Smooth muscle cell of the brain vasculature (primary cell): ENCODE results near the gene JAKMIP1.

Experiments
- DNase-seq: peaks from one replicate; pipeline ENCODE4 v3.0.0-alpha.2; 2012; ENCODE audit warnings: low read depth, low spot score

The JAKMIP1 gene

DNA sequence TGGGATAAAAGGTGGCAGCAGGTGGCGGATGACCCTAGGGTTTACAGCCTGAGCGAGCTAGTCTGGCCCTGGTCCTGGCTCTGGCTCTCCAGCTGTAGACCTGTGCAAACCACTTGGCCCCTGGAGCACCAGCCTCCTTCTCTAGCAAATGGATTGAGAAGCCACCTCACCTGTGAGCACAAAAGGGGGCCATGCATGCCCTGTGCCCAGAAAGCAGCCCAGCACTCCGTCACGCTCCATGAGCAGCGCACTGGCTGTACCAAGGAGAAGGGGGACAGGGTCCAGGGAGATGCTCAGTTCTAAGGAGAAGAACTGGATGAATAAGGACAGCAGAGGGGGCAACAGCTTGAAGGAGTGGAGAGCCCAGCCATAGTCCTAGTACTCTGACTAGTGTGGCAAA lies 135.2 kb downstream of the JAKMIP1 start:
- DNase-seq = no peak

DNA sequence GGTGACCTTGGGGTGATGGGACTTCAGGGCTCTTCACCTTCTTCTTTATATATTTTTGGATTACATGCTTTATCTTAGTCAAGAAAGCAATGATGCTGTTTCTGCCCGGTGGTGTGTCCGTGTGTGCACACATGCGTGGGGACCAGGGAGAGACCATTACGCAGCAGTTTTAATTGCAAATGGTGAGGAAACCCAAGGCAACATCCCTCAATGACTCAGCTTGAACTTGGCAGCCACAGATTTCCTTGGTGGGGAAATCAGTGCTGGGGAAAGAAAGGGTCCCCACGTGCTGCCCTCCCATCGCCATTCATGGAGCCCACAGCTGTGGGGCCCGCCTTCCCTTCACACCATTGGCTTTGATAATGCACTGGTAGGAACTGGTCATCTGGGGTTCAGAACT lies 136.0 kb downstream of the JAKMIP1 start:
- no peak for DNase-seq

DNA sequence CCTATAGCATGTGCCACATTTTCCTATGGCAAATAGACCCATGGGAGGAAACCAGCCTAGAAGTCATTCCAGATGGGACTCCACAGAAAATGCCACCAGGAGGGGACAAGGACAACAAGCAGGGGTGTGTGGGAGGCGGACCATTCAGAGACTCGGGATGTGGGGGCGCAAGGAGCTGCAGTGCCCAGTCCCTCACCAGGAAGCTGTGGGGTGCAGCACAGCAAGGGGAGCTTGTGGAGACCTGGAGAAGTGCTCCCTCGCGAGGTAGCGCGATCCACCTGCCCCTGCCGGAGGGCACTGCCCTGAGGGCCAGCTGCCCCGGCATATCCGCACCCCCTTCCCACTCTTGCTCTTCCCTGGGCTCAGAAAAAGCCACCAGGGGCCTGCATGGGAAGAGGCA lies 136.7 kb downstream of the JAKMIP1 start:
- DNase-seq = no peak

DNA sequence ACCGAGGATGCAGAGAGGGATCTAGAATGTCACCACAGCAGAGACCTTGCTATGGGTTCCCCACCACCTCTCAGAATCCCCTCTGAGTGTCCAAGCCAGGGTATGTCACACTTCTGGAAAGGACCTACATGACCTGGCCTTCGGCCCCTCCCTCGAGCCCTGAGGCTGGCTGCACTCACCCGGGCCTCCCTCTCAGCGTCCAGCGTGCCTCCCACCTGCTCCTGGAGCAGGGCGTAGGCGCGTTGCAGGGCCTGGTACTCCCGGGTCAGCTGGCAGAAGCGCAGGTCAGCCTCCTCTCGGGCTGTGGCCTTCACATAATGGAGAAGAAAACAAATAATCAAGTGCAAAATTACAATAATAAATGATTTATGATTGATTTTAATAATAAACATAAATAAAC lies 138.2 kb downstream of the JAKMIP1 start:
- DNase-seq = no peak

DNA sequence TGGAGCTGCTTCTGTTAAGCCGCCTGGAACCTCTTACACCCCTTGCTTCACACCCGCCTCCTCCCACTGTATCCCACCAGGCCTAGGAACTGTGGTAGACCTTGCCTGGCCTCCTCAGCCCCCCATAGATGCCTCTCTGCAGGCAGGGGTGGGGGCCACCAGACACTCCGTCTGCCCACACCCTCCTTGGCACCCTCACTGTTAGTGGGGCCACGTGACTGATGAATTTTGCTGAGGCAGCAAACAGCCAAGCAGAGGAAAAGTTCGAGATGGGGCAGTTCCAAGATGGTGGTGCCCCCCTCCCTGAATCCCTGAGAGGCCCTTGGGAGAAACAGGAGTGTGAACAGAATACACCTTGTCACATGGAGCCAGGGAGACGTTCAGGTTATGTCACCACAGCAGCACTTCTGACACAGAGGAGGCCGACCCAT lies 141.0 kb downstream of the JAKMIP1 start:
- no peak for DNase-seq

DNA sequence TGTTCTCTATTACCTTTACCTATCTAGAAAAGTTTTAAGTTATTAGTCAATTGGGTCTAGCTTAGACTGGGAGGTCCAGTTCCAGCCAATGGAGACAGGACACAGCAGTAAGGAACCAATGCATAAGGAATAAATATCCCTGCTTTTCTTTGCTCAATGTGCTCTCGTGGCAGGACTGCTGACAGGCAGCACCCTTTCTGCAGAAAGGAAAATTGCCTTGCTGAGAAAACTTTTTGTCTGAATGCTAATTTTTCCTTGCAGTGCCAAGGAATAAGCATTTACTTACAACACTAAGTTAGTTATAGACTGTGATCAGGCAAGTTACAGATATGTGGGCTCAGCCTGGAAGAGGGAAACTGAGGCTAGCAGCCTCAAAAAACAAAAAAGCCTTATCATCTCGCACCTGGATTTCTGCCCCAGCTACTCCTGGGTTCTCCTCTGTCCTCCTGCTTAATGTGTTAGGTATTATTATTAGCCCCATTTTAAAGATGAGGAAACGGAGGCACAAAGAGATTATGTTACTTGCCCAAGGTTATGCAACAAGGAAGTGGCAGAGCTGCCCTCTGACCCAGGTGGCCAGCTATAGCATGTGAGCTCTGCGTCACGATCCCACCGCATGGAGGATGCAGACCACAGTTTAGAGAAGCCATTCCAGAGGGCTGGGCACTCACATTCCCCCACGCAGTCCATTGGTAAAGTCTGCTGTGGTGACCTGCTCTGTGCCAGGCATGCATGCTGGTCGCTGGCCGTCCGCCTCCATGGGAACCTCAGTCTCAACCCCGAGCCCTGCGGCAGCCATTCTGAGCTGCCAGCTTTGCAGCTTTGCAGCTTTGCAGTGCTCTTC lies 141.6 kb downstream of the JAKMIP1 start:
- DNase-seq = no peak

DNA sequence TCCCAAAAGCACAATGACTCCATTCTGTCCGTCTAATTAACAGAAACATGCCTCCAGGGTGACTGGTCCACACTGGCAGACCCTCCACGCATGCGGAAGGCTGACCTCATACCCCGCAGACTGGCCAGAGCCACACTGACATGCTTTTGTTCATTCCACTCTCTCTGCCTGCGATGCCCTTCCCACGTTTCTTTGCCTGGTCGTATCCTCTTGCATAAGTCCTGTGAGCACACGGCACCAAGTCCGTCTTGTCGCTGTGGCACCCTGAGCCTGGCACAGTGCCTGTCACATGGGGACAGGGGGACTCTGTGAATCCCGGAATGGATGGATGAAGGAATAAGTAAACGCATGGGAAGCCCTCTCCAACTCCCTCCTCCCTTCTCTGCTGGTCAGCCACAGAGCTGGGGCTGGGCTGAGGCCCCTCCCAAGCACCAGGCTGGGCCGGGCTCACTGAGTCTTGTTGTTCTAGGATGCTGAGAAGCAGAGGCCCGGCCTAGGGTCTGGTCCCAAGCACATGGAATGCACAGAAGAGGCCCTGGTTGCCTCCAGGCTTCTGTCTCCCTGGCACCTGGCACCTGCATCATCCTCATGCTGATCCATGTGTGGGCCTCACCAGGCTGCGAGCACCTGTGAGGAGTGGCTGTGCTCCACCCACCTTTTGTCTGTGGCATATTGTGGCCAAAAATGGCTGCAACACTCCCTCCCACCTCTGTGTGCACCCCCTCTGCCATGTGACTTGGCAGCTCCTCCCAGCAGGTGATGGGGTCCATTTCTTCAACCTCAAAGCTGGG lies 143.2 kb downstream of the JAKMIP1 start:
- DNase-seq = no peak

DNA sequence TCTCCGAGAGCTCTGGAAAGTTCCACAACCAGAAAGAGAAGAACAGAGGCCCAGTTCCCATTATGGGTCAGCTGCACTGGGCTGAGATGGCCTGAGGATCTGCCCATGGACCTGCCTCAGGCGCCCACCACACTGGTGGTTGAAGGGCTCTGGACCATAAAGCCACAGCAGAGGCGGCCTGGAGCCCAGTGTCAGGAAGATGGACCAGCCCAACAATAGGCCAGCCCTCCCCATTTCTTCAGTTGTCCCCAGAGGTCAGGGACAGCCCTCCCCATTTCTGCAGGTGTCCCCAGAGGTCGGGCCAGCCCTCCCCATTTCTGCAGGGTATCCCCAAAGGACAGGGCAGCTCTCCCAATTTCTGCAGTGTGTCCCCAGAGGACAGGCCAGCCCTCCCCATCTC lies 144.9 kb downstream of the JAKMIP1 start:
- DNase-seq = no peak

DNA sequence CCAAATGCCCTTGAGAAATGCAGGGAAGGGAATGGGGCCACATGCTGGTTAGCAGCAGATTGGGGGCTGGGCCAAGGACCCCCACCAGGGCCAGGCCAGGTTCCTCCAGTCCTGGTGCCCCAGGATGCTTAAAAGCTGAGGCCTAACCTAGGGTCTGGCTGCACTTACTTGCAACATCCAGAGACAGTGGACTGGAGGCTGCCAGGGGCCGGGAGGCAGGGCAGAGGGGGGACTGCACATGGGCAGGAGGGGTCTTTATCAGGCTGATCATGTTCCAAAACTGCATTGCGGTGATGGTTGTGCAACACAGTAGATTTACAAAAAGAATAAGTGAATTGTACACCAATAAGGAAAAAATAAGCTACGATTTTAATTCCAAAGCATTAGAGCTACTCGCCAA lies 145.3 kb downstream of the JAKMIP1 start:
- no peak for DNase-seq

DNA sequence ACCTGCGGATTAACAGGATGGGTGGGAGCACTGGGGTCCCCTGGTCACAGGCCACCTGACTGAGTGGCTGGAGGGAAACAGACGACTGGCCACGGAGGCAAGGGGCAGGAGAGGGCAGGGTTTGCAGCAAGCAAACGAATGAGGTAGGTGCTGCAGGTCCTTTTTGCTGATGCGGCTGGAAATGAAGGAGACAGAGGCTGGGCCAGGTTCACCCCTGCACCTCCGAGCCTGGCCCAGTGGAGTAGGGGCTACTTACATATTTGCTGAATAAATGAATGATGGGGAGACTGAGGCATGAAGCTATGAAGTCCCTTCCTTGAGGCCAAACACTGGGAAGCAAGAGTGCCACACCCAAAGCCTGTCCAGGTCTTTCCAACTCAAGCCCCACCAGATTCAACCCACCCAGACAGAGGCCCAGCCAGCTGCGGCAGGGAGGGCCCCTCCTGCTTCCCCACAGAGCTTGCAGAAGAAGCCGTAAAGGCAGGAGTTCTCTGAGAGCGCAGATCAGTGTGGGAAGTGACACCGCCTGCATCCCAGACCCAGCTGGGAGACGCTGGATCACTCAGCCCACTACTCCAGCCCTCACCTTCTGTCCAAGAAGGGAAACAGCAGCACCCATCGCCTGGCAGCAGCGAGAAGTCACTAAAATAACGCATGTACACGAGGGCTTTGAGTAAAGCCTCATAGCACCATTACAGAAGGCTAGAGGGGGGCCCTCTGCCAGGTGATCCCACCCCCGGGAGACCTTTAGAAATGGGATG lies 146.0 kb downstream of the JAKMIP1 start:
- DNase-seq = no peak

DNA sequence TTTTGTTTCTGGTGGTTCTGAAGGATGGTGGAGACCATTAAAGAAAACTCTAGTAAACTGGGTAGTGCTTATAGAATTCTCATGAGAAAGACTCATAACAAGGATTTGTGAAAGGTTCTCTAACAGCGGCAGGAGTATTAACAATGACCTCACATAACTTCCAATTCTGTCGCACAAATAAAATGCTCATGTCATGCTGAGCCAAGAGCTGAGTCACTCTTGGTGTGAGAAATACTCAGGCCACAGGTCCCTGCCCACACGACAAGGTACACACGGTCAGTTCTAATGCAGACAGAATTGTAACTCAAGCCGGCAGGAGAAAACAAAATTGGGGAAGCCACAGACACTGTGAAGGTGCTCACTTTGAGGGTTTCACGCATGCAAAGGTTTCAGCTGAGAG lies 147.7 kb downstream of the JAKMIP1 start:
- DNase-seq = no peak

DNA sequence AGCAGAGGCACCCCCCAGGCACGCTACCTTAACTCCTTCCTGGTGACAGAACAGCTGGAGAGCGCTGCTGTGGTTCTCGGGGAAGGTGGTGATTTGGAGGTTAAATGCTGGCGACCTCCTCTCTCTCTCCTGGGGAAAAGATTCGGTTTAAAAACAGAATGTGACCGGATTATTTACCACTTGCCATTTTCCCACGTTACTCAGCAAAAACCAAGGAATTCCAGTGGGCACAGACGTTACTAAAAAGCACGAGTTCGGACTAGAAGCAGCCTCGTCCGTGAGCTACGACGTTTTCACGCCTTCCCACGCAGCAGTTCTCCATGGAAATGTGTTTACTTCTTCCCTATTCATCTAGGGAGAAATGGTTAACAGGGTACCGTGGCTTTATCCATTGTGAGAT lies 149.8 kb downstream of the JAKMIP1 start:
- DNase-seq = no peak

DNA sequence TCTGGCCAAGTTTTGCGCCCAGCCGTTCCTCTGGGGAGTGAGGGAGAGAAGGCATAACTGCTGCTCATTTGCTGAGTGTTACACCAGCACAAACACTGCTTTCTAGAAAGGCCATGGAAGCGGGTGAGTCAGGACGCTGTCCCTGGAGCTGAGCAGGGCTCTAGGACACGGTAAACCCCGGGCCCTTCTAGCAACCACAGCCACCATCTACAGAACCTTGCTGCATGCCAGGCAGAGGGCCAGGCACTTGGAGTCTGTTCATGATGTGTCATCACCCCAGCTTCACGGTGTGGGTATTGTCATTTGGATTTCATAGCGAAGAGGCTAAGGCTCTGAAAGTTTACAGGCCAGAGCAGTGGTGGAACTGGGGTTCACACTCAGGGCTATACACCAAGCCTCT lies 150.4 kb downstream of the JAKMIP1 start:
- DNase-seq = no peak

DNA sequence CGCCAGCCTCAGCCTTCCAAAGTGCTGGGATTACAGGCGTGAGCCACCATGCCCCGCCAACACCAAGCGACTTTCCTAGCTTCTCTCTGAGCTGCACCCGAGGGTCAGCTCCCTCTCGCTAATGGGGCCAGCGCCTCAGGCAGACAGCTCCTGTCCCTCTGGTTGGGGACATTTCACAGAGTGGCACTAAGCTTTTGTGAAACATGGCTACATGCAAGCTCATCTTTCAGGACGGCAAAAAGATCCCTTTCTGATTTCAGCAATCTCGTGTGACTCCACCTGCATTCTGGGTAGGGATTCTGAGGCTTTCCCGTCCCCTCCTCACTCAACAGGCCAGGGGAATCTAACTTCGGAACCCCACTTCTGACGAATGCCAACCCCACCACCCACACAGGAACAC lies 151.1 kb downstream of the JAKMIP1 start:
- no peak for DNase-seq

DNA sequence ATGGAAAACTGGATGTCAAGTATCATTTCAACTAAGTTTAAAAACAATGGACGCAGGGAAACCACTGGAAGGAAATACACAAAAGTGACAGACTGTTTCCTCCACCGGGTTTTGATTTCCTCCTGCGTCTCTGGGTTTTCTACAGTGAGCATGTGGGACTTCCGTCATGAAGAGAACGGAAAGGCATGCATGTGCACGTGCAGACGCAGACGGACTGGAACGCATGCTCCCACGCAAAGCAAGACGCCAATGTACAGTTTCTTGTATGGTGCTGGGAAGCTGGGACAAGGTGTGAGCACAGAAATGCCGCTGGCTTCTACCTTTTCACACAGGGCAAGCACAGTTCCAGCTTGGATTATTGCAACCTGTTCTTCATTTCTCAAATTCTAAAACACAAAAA lies 151.8 kb downstream of the JAKMIP1 start:
- no peak for DNase-seq

DNA sequence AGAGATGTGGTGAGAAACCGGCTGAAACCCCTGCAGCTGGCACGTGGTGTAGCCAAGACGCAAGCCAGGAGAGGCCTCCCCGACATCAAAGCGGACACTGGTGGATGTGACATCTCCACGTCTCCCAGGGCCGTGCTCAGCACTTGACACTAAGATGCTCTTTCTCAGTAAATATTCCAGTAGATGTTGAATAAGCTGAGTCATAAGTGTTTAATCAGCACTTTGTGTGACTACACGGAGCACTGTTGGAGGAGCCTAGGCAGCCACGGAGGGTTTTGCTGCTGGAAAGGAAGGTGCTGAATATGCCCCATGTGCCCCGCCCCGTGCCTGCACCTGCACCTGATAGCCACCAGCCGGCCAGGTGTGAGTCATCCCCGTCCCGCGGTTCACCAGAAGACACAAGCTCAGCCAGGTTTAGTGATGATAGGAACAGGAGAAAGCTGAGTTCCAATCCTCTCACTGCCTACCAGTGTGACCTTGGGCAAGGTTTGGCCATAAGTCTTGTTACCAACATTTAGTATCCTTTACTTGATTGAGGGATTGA lies 153.1 kb downstream of the JAKMIP1 start:
- no peak for DNase-seq

DNA sequence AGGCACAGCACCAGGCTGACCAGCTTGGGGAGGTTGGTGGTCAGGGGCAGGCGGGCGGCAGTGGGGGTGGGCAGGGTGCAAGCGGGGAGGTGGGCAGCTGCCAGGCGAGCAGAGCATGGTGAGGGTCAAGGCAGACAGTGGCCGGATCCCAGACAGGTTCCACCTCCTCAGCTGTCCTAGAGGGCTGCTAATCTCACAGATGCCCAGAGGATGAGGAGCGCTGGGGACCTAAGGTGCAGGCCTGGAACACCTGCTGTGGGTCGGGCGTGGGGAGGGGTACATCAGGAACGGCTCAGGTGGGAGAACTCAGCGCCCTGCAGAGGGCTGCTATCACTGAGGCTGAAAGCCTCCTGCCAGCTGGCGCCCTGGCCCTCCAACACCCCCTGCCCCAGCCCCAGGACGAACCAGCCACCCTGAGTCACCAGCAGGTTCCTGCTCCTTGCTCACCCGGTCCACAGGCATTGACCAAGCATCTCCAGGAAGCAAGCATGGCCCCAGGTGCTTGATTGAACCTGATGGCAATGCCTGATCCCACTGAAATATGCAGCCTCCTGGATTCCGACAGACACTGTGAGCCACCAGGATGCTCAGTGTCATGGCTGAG lies 153.7 kb downstream of the JAKMIP1 start:
- DNase-seq = no peak

DNA sequence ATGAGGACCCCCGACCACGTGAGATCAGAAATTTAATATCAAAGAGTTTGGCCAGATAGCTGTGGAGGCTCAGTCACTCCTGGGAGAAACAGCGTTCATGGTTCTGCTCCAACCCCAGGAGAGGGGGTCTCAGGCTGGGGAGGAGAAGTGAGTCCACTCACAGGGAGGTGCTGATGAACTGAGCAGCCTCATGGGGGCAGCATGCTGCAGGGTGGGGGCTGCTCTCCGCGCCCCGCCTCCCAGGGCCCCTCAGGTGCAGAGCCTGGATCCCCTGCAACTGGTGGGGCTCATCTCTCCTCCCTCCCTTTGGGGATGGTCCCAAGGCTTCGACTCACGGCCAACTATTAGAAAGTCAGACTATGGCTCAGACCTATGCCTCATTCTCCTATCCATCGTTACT lies 155.5 kb downstream of the JAKMIP1 start:
- DNase-seq = no peak

DNA sequence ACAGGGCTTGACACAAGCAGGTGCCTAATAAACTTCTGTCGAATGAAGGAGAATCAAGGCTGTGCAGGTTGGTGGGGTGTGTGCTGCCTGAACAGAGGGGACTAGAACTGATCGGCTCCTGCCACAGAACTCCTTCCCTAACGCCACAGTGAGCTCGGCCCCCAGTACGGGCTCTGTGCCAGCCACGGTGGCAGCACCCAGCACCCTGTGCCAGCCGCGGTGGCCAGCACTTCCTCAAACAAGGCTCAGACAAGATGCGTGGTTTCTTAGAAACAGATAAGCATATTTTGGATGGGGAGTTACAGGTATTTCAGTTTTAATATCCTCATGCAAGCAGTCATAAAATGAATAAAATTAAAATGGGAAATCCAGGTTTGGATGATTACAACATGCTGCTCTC lies 156.1 kb downstream of the JAKMIP1 start:
- no peak for DNase-seq

DNA sequence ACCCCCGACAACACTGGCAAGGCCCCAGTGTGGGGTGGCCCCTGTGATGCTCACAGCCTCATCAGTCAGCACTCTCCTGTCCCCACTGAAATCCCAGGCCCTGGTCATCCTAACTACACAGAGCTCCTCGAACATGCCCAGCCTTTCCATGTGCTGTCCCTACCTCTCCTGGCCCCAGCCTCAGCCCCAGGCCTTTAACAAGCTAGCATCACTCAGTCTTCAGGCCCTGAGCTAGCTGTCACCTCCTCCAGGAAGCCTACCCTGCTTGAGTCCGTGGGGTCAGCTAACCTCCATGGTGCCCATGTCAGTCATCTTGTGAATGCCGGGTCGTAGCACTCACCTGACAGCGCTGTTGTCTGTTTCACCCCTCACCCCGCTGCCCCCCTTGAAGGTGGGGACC lies 156.5 kb downstream of the JAKMIP1 start:
- no peak for DNase-seq

DNA sequence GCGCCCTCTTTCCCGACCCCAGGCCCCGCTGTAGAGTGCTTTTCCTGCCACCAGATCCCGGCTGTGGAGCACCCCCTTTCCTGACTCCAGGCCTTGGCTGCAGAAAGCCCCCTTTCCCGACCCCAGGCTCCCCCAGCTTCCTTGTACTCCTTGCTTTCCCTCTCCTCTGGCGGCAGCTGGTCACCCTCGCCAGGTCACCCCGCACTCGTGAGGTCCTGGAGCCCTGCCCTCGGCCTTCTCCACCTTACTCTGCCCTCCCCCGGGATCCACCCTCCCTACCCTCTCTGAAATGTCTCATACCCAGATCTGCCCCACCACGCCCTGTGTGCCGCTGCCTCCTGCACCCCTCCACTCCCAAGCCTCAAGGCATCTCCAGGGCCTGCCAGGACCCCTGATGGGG lies 157.2 kb downstream of the JAKMIP1 start:
- DNase-seq = no peak
